Esophagus squamous epithelium (tissue), 5 donors: ENCODE results near the gene NFAT5. TPM values are rescaled to one million over a fixed set of nuclear protein-coding genes. Genes with fewer than 3 reads are reported as not detected.

Source experiments
- DNase-seq: peaks from one replicate; lab custom pipeline; 2025; lab: John Stamatoyannopoulos, UW
- H3K27ac ChIP-seq, 4 donors: fragments of 200-600 bp; sonication (generic); one replicate each; pipeline ENCODE4 v1.5.1; 2016 to 2019; ENCODE audit warnings: mild to moderate bottlenecking in 1 of 4
- H3K27me3 ChIP-seq, 4 donors: fragments of 200-600 bp; sonication (generic); 1 replicate in 3 of 4; 2 replicates in 1 of 4; pipeline versions ENCODE4 v1.5.1 to v1.6.0; 2017 to 2021; ENCODE audit warnings: antibody characterized with exemption in 1 of 4
- H3K36me3 ChIP-seq, 3 donors: fragments of 200-600 bp; sonication (generic); one replicate each; pipeline ENCODE4 v1.5.1; 2016 to 2019
- H3K4me1 ChIP-seq, 3 donors: fragments of 200-600 bp; sonication (generic); one replicate each; pipeline ENCODE4 v1.5.1; 2017 to 2019
- H3K4me3 ChIP-seq, 4 donors: fragments of 200-600 bp; sonication (generic); 1 replicate in 3 of 4; 2 replicates in 1 of 4; pipeline ENCODE4 v1.5.1; 2016 to 2019; ENCODE audit warnings: mild to moderate bottlenecking in 2 of 4, moderate library complexity in 1 of 4
- H3K9me3 ChIP-seq, 3 donors: fragments of 200-600 bp; sonication (generic); one replicate each; pipeline ENCODE4 v1.5.1; 2016 to 2019
- POLR2A ChIP-seq, 4 donors: fragments of 450-650 bp; IDR thresholded peaks; one replicate each; pipeline ENCODE4 v1.6.1; 2017; ENCODE audit warnings: antibody characterized with exemption in 4 of 4, mild to moderate bottlenecking in 4 of 4, moderate library complexity in 3 of 4
- WGBS, 2 donors: methylation state at CpG; one replicate each; pipeline ENCODE4 v1.1.5; 2018; 5-methylcytosine and 5-hydroxymethylcytosine counted together
- intact Hi-C: fragments of 100-400 bp; cut with DNase I; formaldehyde crosslinking; loops from one replicate; pipeline ENCODE4 v1.15.0; 2022
- total RNA-seq, 4 donors: library from RNA; depleted of rRNA; stranded (reverse); fragments of >200 nt; gene quantifications; one replicate each; pipeline ENCODE4 v1.1.0, GENCODE V29; 2016
- TF ChIP-seq, protein P1 (sequence below), 6 experiments: fragments of 450-650 bp in 4 of 6; fragments of 200-600 bp in 2 of 6; sonication (generic) in 2 of 6; IDR thresholded peaks; one replicate each; pipeline ENCODE4 v1.5.1; 2016 to 2019; ENCODE audit warnings: antibody characterized with exemption in 6 of 6, mild to moderate bottlenecking in 4 of 6, moderate library complexity in 4 of 6
- donor health status: DM: yes; HTN: yes; CAD: no.

Gene NFAT5
- total RNA-seq, 4 donors from 2014 or later = 15.7 to 59.3 (median 30.1) TPM

DNA sequence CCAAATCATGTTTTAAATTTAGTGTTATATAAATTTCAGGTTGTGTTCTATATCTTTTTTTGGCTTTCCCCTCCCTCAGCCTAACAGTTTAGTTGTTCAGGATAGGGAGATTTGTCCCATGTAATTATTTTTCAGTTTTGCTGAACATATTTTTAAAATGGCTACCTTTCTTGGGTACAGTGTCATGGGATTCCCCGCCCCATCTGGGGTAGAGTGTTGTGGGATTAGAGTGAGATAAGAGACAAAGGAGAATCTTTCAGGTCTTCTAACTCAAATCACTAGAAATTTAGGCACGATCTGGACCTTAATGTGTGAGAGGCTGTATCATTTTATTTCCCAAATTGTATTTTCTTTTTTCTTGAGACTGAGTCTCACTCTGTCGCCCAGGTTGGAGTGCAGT, 24.8 kb downstream of the NFAT5 start:
- no peak for DNase-seq
- Histone ChIP-seq H3K4me3 (no peak overlapping the region), H3K36me3 (no peaks in the 10 kb centered on the region), H3K27me3 (no peaks in the 10 kb centered on the region), H3K27ac (no peak overlapping the region), H3K9me3 (no peaks in the 10 kb centered on the region), H3K4me1 (peaks cover 0 to 28% (median 6%) of the 10 kb centered on the region in 3 donors)
- WGBS, 2 donors = 83% methylated on average over 3 of the region's 3 CpGs
- intact Hi-C loops = no loop called here
- no peak for TF ChIP-seq POLR2A (IDR thresholded peaks at IDR 0.05)
- TF ChIP-seq, protein P1, sequence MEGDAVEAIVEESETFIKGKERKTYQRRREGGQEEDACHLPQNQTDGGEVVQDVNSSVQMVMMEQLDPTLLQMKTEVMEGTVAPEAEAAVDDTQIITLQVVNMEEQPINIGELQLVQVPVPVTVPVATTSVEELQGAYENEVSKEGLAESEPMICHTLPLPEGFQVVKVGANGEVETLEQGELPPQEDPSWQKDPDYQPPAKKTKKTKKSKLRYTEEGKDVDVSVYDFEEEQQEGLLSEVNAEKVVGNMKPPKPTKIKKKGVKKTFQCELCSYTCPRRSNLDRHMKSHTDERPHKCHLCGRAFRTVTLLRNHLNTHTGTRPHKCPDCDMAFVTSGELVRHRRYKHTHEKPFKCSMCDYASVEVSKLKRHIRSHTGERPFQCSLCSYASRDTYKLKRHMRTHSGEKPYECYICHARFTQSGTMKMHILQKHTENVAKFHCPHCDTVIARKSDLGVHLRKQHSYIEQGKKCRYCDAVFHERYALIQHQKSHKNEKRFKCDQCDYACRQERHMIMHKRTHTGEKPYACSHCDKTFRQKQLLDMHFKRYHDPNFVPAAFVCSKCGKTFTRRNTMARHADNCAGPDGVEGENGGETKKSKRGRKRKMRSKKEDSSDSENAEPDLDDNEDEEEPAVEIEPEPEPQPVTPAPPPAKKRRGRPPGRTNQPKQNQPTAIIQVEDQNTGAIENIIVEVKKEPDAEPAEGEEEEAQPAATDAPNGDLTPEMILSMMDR (IDR thresholded peaks at IDR 0.05) = no peak

DNA sequence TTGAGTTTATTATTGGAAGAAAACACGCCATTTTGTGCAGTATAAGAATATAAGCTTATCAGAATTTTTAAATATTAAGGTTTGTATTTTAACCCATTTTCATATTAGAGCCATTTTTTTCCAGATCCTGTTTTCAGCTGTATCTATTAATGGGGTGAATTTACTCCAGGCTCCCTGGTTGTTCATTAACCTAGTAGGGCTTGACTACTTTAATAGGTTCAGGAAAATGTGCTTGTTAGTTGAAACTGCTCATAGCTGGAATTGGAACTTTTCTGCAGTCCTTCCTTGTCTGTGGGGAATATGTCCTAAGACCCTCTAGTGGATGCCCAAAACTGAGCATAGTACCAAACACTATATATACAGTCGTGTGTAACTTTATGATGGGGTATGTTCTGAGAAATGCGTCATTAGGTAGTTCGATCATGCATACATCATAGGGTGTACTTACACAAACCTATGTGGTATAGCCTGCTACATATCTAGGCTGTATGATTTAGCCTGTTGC, 28.0 kb downstream of the NFAT5 start:
- no peaks in the 10 kb centered on the region for H3K27me3 ChIP-seq
- no peaks in the 10 kb centered on the region for H3K36me3 ChIP-seq
- H3K9me3 ChIP-seq = no peaks in the 10 kb centered on the region
- no peak overlapping the region for H3K4me3 ChIP-seq
- WGBS, 2 donors = 93 to 95% methylated on average over 4 of the region's 4 CpGs
- DNase-seq = no peak
- intact Hi-C loops = no loop called here
- TF ChIP-seq POLR2A (IDR thresholded peaks at IDR 0.05) = no peak
- TF ChIP-seq, protein P1 (IDR thresholded peaks at IDR 0.05) = no peak
- peaks cover 0 to 49% (median 8%) of the 10 kb centered on the region in 3 donors for H3K4me1 ChIP-seq
- H3K27ac ChIP-seq = no peak overlapping the region

DNA sequence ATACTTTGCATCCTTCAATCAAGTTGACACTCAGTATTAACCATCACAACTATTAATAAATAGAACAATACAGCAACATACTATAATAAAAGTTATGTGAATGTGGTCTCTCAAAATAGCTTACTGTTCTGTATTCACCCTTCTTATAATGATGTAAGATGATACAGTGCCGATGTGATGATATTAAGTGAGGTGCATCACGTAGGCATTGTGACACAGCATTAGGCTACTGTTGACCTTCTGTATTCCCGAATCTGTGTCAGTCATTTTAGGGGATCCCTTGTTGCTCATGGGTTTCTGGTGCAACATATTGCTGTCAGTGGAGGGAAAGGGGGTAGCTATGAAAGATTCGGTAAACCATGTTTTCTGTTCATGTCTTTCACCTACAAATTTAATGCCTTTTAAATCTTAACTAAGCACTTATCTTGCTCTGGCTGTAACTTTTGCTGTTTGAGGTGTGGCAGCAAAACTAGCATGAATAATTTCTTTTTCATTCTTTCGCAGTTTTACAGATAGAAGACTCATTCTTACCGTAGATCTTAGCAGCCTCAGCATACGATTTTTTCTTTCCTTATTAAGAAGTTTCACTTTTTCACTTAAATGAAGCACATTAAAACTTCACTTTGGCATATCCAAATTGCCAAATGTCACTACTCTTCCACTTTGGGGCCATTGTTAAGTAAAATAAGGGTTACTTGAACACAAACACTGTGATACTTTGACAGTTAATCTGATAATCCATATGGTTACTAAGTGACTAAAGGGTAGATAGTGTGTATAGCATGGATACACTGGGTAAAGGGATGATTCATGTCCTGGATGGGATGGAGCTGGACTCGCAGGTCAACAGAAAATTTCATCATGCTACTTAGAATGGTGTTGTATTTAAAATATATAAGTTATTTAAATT, 29.6 kb downstream of the NFAT5 start:
- no peaks in the 10 kb centered on the region for H3K9me3 ChIP-seq
- H3K27ac ChIP-seq = peak overlapping the region in 1 of 4 donors; percentile 26
- intact Hi-C loops = no loop called here
- H3K4me1 ChIP-seq = peaks cover 0 to 47% (median 8%) of the 10 kb centered on the region in 3 donors
- H3K4me3 ChIP-seq = no peak overlapping the region
- DNase-seq = no peak
- WGBS, 2 donors = 54 to 74% methylated on average over 8 of the region's 8 CpGs
- TF ChIP-seq, protein P1 (IDR thresholded peaks at IDR 0.05) = no peak
- TF ChIP-seq POLR2A (IDR thresholded peaks at IDR 0.05) = no peak
- no peaks in the 10 kb centered on the region for H3K27me3 ChIP-seq
- no peaks in the 10 kb centered on the region for H3K36me3 ChIP-seq

DNA sequence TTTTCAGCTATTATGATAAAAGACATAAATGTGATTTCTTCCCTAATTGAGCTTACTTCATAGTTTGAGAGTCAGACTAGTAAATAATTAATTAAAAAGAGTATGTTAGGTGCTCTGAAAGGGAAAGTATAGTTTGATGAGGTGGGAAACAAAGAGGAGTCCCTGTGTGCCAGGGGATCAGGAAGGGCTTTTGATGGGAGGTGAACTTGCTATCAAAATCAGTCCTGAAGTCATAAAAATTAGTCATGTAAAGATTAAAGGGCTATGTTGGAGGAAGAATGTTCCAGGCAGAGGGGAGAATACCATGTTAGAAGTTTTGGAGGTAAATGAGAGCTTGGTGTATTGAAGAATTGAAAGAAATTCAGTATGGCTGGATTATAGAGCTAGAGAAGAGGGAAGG, 31.0 kb downstream of the NFAT5 start:
- no peak for DNase-seq
- no peak for TF ChIP-seq POLR2A (IDR thresholded peaks at IDR 0.05)
- TF ChIP-seq, protein P1 (IDR thresholded peaks at IDR 0.05) = no peak
- intact Hi-C loops = no loop called here
- H3K4me3 ChIP-seq = no peak overlapping the region
- no peaks in the 10 kb centered on the region for H3K36me3 ChIP-seq
- H3K27me3 ChIP-seq = no peaks in the 10 kb centered on the region
- no peak overlapping the region for H3K27ac ChIP-seq
- H3K9me3 ChIP-seq = no peaks in the 10 kb centered on the region
- peaks cover 0 to 41% (median 8%) of the 10 kb centered on the region in 3 donors for H3K4me1 ChIP-seq

DNA sequence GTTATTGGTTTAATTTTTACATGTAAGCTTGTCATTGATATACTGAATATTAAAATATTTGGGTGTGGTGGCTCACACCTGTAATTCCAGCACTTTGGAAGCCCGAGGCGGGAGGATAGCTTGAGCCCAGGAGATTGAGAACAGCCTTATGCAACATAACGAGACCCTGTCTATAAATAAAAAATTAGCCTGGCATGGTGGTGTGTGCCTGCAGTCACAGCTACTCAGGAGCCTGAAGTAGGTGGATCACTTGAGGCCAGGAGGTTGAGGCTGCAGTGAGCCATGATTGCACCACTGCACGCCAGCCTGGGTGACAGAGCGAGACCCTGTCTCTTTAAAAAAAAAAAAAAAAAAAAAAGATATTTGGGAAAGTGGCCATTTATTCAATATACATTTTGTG, 32.3 kb downstream of the NFAT5 start:
- Histone ChIP-seq H3K9me3 (no peaks in the 10 kb centered on the region), H3K27ac (no peak overlapping the region), H3K4me3 (no peak overlapping the region), H3K27me3 (no peaks in the 10 kb centered on the region), H3K4me1 (peaks cover 0 to 41% (median 8%) of the 10 kb centered on the region in 3 donors), H3K36me3 (no peaks in the 10 kb centered on the region)
- TF ChIP-seq POLR2A (IDR thresholded peaks at IDR 0.05) = no peak
- TF ChIP-seq, protein P1 (IDR thresholded peaks at IDR 0.05) = no peak
- WGBS, 2 donors = 78 to 95% methylated on average over 5 of the region's 5 CpGs
- intact Hi-C loops = no loop called here
- no peak for DNase-seq
